ENCODE measurements around the gene NRAP.

- no peak for TF ChIP-seq CTCF (IDR thresholded peaks at IDR 0.05; ENCODE audit: low read depth, low read length, missing input control)
- no peak for TF ChIP-seq FOXA1 (IDR thresholded peaks at IDR 0.05)
- no peak for TF ChIP-seq TAF1 (conservative IDR thresholded peaks at IDR 0.05)
- no peak for TF ChIP-seq REST (IDR thresholded peaks at IDR 0.05)
- TF ChIP-seq YY1 (IDR thresholded peaks at IDR 0.05), result no peak
- TF ChIP-seq GABPA (IDR thresholded peaks at IDR 0.05 in 1 of 2, conservative IDR thresholded peaks at IDR 0.05 in 1 of 2), result no peak
- no peak for TF ChIP-seq RAD21 (IDR thresholded peaks at IDR 0.05)
- TF ChIP-seq JUND (IDR thresholded peaks at IDR 0.05), result no peak
- no peak for TF ChIP-seq ATF3 (IDR thresholded peaks at IDR 0.05)
- no peak for TF ChIP-seq SP1 (IDR thresholded peaks at IDR 0.05)
These were observed 13.7 kb downstream of the NRAP start for GRCh38 chr10:113650172-113650571.

Measured in liver (tissue), 3 donors.